SK-N-SH (cell line): ENCODE measurements around the gene ADAMTS3. TPM values are rescaled to one million over a fixed set of nuclear protein-coding genes. Genes with fewer than 3 reads are reported as not detected.

ENCODE experiments used
- CTCF ChIA-PET: fragments of 300-600, 350-600 bp; formaldehyde crosslinking; extraction: SDS; loops from one replicate; lab custom pipeline; 2021; lab: Yijun Ruan, JAX
- POLR2A ChIA-PET: fragments of 350-600 bp; sonication (Branson Sonifier 250); formaldehyde crosslinking; extraction: SDS; loops from one replicate; lab custom pipeline; 2020; ENCODE audit warnings: antibody characterized with exemption, inconsistent platforms; lab: Yijun Ruan, JAX
- DNase-seq: peaks from one replicate; pipeline ENCODE4 v3.0.0; 2012
- H2AFZ ChIP-seq: fragments of 200-600 bp; sonication (generic); 2 replicates; pipeline ENCODE4 v1.8.1; 2016; ENCODE audit warnings: antibody characterized with exemption, mild to moderate bottlenecking, low read depth
- H3F3A ChIP-seq: fragments of 200-600 bp; sonication (generic); replicated peaks from 2 replicates; pipeline ENCODE3; 2016; ENCODE audit warnings: antibody characterized with exemption, mild to moderate bottlenecking; ENCODE audit not compliant: insufficient read depth
- H3K27ac ChIP-seq, 2 experiments: fragments of 200-500 bp in 1 of 2; fragments of 200-600 bp in 1 of 2; sonication (Bioruptor generic) in 1 of 2; sonication (generic), shearing (Covaris generic) in 1 of 2; 2 replicates each; pipeline versions ENCODE4 v1.5.1 to v1.6.1; 2014 to 2016; ENCODE audit warnings: low read depth in 2 of 2, inconsistent platforms in 1 of 2, low read length in 1 of 2, mild to moderate bottlenecking in 1 of 2, mixed read lengths in 1 of 2
- H3K27me3 ChIP-seq: fragments of 200-600 bp; sonication (generic), shearing (Covaris generic); 2 replicates; pipeline ENCODE4 v1.6.1; 2016; ENCODE audit warnings: mixed run types; ENCODE audit not compliant: insufficient read depth
- H3K36me3 ChIP-seq, 2 experiments: fragments of 200-500 bp in 1 of 2; fragments of 200-600 bp in 1 of 2; sonication (Bioruptor generic) in 1 of 2; sonication (generic) in 1 of 2; replicated peaks in 1 of 2; 2 replicates each; pipeline versions ENCODE3 to v1.5.1; 2014 to 2016; ENCODE audit warnings: low read length in 1 of 2, mild to moderate bottlenecking in 1 of 2; ENCODE audit not compliant: insufficient read depth in 2 of 2, control insufficient read depth in 1 of 2
- H3K4me1 ChIP-seq, 2 experiments: fragments of 200-500 bp in 1 of 2; fragments of 200-600 bp in 1 of 2; sonication (Bioruptor generic) in 1 of 2; sonication (generic), shearing (Covaris generic) in 1 of 2; 2 replicates each; pipeline versions ENCODE4 v1.5.1 to v1.6.1; 2014 to 2016; ENCODE audit warnings: low read depth in 1 of 2, low read length in 1 of 2, mixed run types in 1 of 2; ENCODE audit not compliant: insufficient read depth in 2 of 2, control insufficient read depth in 1 of 2
- H3K4me2 ChIP-seq: fragments of 200-600 bp; sonication (generic), shearing (Covaris generic); 2 replicates; pipeline ENCODE4 v1.6.1; 2017; ENCODE audit warnings: mixed run types
- H3K4me3 ChIP-seq, 2 experiments: fragments of 200-500 bp in 1 of 2; fragments of 200-600 bp in 1 of 2; sonication (Bioruptor generic) in 1 of 2; sonication (generic), shearing (Covaris generic) in 1 of 2; 2 replicates each; pipeline versions ENCODE4 v1.5.1 to v1.8.1; 2014 to 2016; ENCODE audit warnings: low read depth in 2 of 2, inconsistent platforms in 1 of 2, low read length in 1 of 2, mild to moderate bottlenecking in 1 of 2, mixed read lengths in 1 of 2, moderate library complexity in 1 of 2
- H3K79me2 ChIP-seq: fragments of 200-600 bp; sonication (generic); 2 replicates; pipeline ENCODE4 v1.8.1; 2017; ENCODE audit warnings: mild to moderate bottlenecking; ENCODE audit not compliant: insufficient read depth
- H3K9ac ChIP-seq: fragments of 200-600 bp; sonication (generic); 2 replicates; pipeline ENCODE4 v1.6.1; 2017; ENCODE audit warnings: mixed run types
- H3K9me2 ChIP-seq: fragments of 200-600 bp; sonication (generic); 2 replicates; pipeline ENCODE4 v1.6.1; 2017; ENCODE audit warnings: mixed run types
- H3K9me3 ChIP-seq: fragments of 200-600 bp; sonication (generic); 2 replicates; pipeline ENCODE4 v1.6.1; 2017; ENCODE audit warnings: mixed run types, mild to moderate bottlenecking, moderate library complexity
- H4K20me1 ChIP-seq: fragments of 200-600 bp; sonication (generic); 2 replicates; pipeline ENCODE4 v1.6.1; 2017; ENCODE audit warnings: mild to moderate bottlenecking, mixed run types; ENCODE audit not compliant: insufficient read depth
- ELF1 ChIP-seq: IDR thresholded peaks from 2 replicates; pipeline ENCODE4 v1.4.0; 2012
- FOXJ3 ChIP-seq: sonication (generic); formaldehyde crosslinking; IDR thresholded peaks from 2 replicates; pipeline ENCODE4 v1.5.1; 2020; ENCODE audit warnings: mild to moderate bottlenecking, missing genetic modification reagents
- FOXM1 ChIP-seq: IDR thresholded peaks from 2 replicates; pipeline ENCODE4 v1.4.0; 2012; ENCODE audit warnings: low read depth, mild to moderate bottlenecking
- GABPA ChIP-seq: IDR thresholded peaks from 2 replicates; pipeline ENCODE4 v1.4.0; 2012; ENCODE audit warnings: low read depth, mild to moderate bottlenecking
- GATA2 ChIP-seq: sonication (generic); formaldehyde crosslinking; IDR thresholded peaks from 2 replicates; pipeline ENCODE4 v1.5.0; 2020; ENCODE audit warnings: mild to moderate bottlenecking, missing genetic modification reagents
- NRF1 ChIP-seq: IDR thresholded peaks from 2 replicates; pipeline ENCODE4 v1.6.1; 2012; ENCODE audit warnings: low read depth, mild to moderate bottlenecking, low read length
- POLR2AphosphoS5 ChIP-seq: IDR thresholded peaks from 2 replicates; pipeline ENCODE4 v1.6.1; 2012; ENCODE audit warnings: low read depth, low read length
- RXRA ChIP-seq: IDR thresholded peaks from 2 replicates; pipeline ENCODE4 v1.4.0; 2012; ENCODE audit warnings: low read depth, mild to moderate bottlenecking, borderline replicate concordance
- TAF1 ChIP-seq: IDR thresholded peaks from 2 replicates; pipeline ENCODE4 v1.6.1; 2012; ENCODE audit warnings: low read depth, mild to moderate bottlenecking, low read length, moderate library complexity, borderline replicate concordance
- TCF12 ChIP-seq: IDR thresholded peaks from 2 replicates; pipeline ENCODE4 v1.4.0; 2012
- USF1 ChIP-seq: IDR thresholded peaks from 2 replicates; pipeline ENCODE4 v1.4.0; 2012; ENCODE audit warnings: low read depth, borderline replicate concordance
- WGBS: methylation state at CpG from one replicate; pipeline ENCODE4 v1.1.6; 2017; ENCODE audit warnings: low lambda C conversion rate; 5-methylcytosine and 5-hydroxymethylcytosine counted together
- polyA plus RNA-seq, 3 experiments: library from polyadenylated mRNA; depleted of rRNA; stranded (reverse); fragments of >200 nt; gene quantifications; 2 replicates each; pipeline ENCODE4 v1.2.3, GENCODE V29; 2012
- TF ChIP-seq, protein P1 (sequence below): IDR thresholded peaks from 2 replicates; pipeline ENCODE4 v1.6.1; 2012; ENCODE audit warnings: mild to moderate bottlenecking, low read depth, low read length, moderate library complexity
- TF ChIP-seq, protein P2 (sequence below): IDR thresholded peaks from 2 replicates; pipeline ENCODE4 v1.4.0; 2012; ENCODE audit warnings: low read depth, borderline replicate concordance

The ADAMTS3 gene
- polyA plus RNA-seq, 1 of the 3 experiments (the other 2 are of a cell fraction), result 0.99 TPM

DNA sequence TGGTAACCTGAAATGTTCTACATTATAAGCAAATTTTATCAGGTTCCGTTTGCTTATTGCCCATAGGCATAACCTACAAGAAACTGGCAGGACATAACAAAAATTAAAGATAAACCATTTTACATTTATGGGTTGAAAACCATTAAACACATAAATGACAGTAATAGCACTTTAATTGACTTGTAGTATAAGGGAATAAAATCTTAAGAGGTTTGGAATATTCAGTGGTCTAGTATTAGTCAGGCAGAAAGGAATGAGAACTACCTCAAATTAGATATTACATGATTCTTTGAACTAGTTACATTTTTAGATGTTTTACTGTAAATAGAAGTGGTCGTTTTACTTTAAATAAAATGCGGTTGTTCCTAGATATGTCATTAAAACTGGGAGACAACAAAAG is 111.9 kb downstream of the ADAMTS3 start:
- 55% methylated on average over 3 of the region's 3 CpGs for WGBS
- TF ChIP-seq RXRA (no peak), POLR2AphosphoS5 (no peak), TCF12 (no peak), GABPA (no peak), NRF1 (no peak), GATA2 (CRISPR knock-in tag) (no peak), FOXJ3 (CRISPR knock-in tag) (no peak), TAF1 (no peak), FOXM1 (no peak), ELF1 (no peak), USF1 (no peak)
- TF ChIP-seq, protein P1, sequence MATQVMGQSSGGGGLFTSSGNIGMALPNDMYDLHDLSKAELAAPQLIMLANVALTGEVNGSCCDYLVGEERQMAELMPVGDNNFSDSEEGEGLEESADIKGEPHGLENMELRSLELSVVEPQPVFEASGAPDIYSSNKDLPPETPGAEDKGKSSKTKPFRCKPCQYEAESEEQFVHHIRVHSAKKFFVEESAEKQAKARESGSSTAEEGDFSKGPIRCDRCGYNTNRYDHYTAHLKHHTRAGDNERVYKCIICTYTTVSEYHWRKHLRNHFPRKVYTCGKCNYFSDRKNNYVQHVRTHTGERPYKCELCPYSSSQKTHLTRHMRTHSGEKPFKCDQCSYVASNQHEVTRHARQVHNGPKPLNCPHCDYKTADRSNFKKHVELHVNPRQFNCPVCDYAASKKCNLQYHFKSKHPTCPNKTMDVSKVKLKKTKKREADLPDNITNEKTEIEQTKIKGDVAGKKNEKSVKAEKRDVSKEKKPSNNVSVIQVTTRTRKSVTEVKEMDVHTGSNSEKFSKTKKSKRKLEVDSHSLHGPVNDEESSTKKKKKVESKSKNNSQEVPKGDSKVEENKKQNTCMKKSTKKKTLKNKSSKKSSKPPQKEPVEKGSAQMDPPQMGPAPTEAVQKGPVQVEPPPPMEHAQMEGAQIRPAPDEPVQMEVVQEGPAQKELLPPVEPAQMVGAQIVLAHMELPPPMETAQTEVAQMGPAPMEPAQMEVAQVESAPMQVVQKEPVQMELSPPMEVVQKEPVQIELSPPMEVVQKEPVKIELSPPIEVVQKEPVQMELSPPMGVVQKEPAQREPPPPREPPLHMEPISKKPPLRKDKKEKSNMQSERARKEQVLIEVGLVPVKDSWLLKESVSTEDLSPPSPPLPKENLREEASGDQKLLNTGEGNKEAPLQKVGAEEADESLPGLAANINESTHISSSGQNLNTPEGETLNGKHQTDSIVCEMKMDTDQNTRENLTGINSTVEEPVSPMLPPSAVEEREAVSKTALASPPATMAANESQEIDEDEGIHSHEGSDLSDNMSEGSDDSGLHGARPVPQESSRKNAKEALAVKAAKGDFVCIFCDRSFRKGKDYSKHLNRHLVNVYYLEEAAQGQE, result no peak
- TF ChIP-seq, protein P2, sequence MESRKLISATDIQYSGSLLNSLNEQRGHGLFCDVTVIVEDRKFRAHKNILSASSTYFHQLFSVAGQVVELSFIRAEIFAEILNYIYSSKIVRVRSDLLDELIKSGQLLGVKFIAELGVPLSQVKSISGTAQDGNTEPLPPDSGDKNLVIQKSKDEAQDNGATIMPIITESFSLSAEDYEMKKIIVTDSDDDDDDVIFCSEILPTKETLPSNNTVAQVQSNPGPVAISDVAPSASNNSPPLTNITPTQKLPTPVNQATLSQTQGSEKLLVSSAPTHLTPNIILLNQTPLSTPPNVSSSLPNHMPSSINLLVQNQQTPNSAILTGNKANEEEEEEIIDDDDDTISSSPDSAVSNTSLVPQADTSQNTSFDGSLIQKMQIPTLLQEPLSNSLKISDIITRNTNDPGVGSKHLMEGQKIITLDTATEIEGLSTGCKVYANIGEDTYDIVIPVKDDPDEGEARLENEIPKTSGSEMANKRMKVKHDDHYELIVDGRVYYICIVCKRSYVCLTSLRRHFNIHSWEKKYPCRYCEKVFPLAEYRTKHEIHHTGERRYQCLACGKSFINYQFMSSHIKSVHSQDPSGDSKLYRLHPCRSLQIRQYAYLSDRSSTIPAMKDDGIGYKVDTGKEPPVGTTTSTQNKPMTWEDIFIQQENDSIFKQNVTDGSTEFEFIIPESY, result no peak
- ChIA-PET CTCF (interaction anchor here (1.5 kb wide), 1 partner anchor 154 kb away, joined by 4 read pairs; no protein-coding TSS in a partner anchor), POLR2A (no interaction called here)
- H3K79me2 ChIP-seq, result no peaks in the 10 kb centered on the region
- no peak for DNase-seq
- peaks cover 4% of the 10 kb centered on the region; the same call in 1 of the 2 replicates for H3K9me3 ChIP-seq
- no peak overlapping the region for H2AFZ ChIP-seq
- H3K4me3 ChIP-seq, result no peak overlapping the region
- H3K9me2 ChIP-seq, result no peaks in the 10 kb centered on the region
- H3F3A ChIP-seq, result peaks cover 4% of the 10 kb centered on the region
- no peak overlapping the region for H3K27ac ChIP-seq
- H4K20me1 ChIP-seq, result no peaks in the 10 kb centered on the region
- peaks cover 0 to 2% of the 10 kb centered on the region in 2 experiments; a peak in 2 of 4 replicates for H3K4me1 ChIP-seq
- H3K4me2 ChIP-seq, result no peak overlapping the region
- H3K9ac ChIP-seq, result no peak overlapping the region
- no peaks in the 10 kb centered on the region for H3K27me3 ChIP-seq
- H3K36me3 ChIP-seq, result no peaks in the 10 kb centered on the region
